Mucosa of descending colon (tissue), 3 donors: Measurements from ENCODE around the gene PNKD. TPM values are rescaled to one million over a fixed set of nuclear protein-coding genes. Genes with fewer than 3 reads are reported as not detected.
A peak's percentile ranks its signal among the peaks of the same experiment; 100 is the strongest.

Experiments used
- ATAC-seq: fragments of 200-7000 bp; cut with Tn5 transposase; one replicate; pipeline ENCODE4 v1.9.1; 2020; ENCODE audit warnings: mild to moderate bottlenecking, moderate library complexity
- DNase-seq, 3 donors: peaks; one replicate each; pipeline ENCODE4 v3.0.0-alpha.2; 2020
- H3K36me3 ChIP-seq: fragments of 200-600 bp; one replicate; pipeline ENCODE4 v1.8.0; 2021; ENCODE audit warnings: low read depth, mild to moderate bottlenecking
- H3K4me1 ChIP-seq: fragments of 200-600 bp; one replicate; pipeline ENCODE4 v1.8.0; 2021; ENCODE audit warnings: low read depth, mild to moderate bottlenecking
- H3K4me3 ChIP-seq: fragments of 200-600 bp; one replicate; pipeline ENCODE4 v1.8.0; 2021; ENCODE audit warnings: mild to moderate bottlenecking
- H3K9me3 ChIP-seq: fragments of 200-600 bp; one replicate; pipeline ENCODE4 v1.8.0; 2021; ENCODE audit warnings: mild to moderate bottlenecking
- CTCF ChIP-seq: fragments of 200-600 bp; IDR thresholded peaks from one replicate; pipeline ENCODE4 v1.8.0; 2022; ENCODE audit warnings: antibody characterized with exemption, mild to moderate bottlenecking
- intact Hi-C, 2 donors: fragments of 100-400 bp; cut with DNase I in 1 of 2; cut with micrococcal nuclease in 1 of 2; formaldehyde crosslinking; loops; one replicate each; pipeline versions ENCODE4 v1.11.0 to v1.11.1; 2022; cut with DNase I, micrococcal nuclease
- total RNA-seq, 3 donors: library from RNA; stranded (reverse); fragmentation: NEBNext Ultra II Directional in 2 of 3; extraction: Animal tissue kit (Norgen Biotek cat#: 25700) in 2 of 3; gene quantifications; one replicate each; pipeline versions ENCODE4 v1.2.1 to v1.2.4, GENCODE V29; 2021 to 2023
- donor health status: DM: no; HTN: no; CAD: no; lungs with moderate emphysema.
- donor health status: DM: no; HTN: no; CAD: no.
- donor health status: DM: no; HTN: yes; CAD: no.

The PNKD gene
- total RNA-seq, 3 donors from 2014 or later = 77.1 to 101 (median 92.1) TPM

DNA sequence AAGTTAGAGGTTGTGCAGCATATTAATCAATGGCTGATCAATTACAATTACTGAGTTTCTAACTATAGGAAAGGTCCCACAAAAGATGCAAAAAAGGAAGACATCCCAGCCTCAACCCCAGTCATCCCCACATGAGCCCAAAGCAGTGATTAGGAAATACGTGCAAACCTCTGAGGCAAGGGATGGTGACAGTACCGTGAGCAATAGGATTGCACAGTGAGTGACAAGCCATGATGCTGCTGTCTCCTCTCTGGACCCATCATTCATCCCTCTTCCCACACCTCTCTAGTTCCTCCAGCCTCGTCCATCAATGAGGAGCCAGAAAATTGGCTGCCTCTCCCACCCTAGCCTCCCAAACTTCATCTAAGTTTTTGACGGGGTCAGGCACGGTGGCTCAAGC is 107.7 kb downstream of the PNKD start:
- no peaks in the 10 kb centered on the region for H3K4me1 ChIP-seq
- H3K9me3 ChIP-seq = no peaks in the 10 kb centered on the region
- H3K36me3 ChIP-seq = no peaks in the 10 kb centered on the region
- TF ChIP-seq CTCF = no peak
- intact Hi-C loops = no loop called here
- no peak overlapping the region for H3K4me3 ChIP-seq
- no peak for DNase-seq
- peak; percentile 25 for ATAC-seq

DNA sequence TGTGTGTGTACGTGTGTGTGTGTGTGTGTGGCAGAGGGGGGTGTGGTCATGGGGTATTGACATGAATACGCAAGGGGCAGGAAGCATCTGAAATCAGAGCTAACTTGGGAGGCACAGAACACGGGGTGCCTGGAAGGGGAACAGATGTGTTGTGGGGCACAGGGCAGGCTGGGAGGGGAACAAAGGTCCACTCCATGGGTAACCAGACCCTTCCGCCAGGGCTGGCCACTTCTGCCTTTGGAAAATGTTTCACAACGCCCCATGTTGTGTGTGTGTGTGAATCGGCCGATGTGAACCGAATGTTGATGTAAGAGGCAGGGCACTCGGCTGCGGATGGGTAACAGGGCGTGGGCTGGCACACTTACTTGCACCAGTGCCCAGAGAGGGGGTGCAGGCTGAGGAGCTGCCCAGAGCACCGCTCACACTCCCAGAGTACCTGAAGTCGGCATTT is 111.6 kb downstream of the PNKD start, which contains the start of gene SLC11A1:
Gene SLC11A1 (plus strand): TSS at position 358 of the 451 bp plus-strand sequence. CDS start 96 bp downstream, outside the sequence.
- peak in 1 of 3 donors; percentile 72 for DNase-seq
- intact Hi-C loops = no loop called here
- ATAC-seq = peak; percentile 56
- no peak for TF ChIP-seq CTCF
- Histone ChIP-seq H3K4me3 (no peak within 1 kb of the TSS), H3K9me3 (no peaks in the 10 kb centered on the region), H3K4me1 (no peaks in the 10 kb centered on the region), H3K36me3 (no peaks in the 10 kb centered on the region)

DNA sequence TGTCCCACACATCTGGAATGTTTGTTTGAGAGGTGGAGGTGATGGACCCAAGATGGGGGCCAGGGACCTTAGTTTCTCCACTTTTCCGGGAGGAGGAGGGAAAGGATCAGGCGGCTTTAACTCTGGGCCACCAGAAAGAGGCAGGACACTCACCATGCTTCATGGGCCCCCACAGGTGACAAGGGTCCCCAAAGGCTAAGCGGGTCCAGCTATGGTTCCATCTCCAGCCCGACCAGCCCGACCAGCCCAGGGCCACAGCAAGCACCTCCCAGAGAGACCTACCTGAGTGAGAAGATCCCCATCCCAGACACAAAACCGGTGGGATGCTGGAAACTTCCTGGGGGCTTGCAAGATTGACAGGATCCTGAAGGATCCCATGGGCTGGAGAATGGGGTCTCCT is 112.5 kb downstream of the PNKD start:
- no peak overlapping the region for H3K4me3 ChIP-seq
- no peaks in the 10 kb centered on the region for H3K36me3 ChIP-seq
- TF ChIP-seq CTCF = no peak
- ATAC-seq (no peak), DNase-seq (no peak)
- H3K4me1 ChIP-seq = no peaks in the 10 kb centered on the region
- H3K9me3 ChIP-seq = no peaks in the 10 kb centered on the region
- intact Hi-C loops = no loop called here

- H3K9me3 ChIP-seq = no peaks in the 10 kb centered on the region
- peaks cover 5% of the 10 kb centered on the region for H3K4me1 ChIP-seq
- H3K36me3 ChIP-seq = no peaks in the 10 kb centered on the region
- intact Hi-C loops = no loop called here
- no peak for TF ChIP-seq CTCF
- ATAC-seq = no peak
- DNase-seq = no peak
- H3K4me3 ChIP-seq = no peak overlapping the region
Measured at GRCh38 chr2:218383892-218384519, 113.7 kb downstream of the PNKD start.

DNA sequence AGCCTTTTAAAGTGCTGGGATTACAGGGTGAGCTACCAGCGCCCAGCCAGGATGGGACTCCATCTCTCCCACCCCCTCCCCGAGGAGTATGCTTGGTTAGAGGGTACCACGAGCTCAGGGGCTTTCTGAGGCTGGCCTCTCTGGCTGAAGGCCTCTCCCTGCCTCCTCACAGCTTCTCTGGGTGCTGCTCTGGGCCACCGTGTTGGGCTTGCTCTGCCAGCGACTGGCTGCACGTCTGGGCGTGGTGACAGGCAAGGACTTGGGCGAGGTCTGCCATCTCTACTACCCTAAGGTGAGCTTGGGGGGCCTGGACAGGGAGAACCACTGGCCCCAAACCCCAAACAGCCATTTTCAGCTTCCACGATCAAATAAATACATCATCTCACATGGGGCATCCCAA is 114.7 kb downstream of the PNKD start:
- DNase-seq (no peak), ATAC-seq (no peak)
- Histone ChIP-seq H3K36me3 (no peaks in the 10 kb centered on the region), H3K4me1 (peaks cover 5% of the 10 kb centered on the region), H3K9me3 (no peaks in the 10 kb centered on the region), H3K4me3 (no peak overlapping the region)
- TF ChIP-seq CTCF = no peak
- intact Hi-C loops = no loop called here
